ENCODE results near the gene CHRNA9.
A peak's percentile ranks its signal among the peaks of the same experiment; 100 is the strongest.

Gene CHRNA9

DNA sequence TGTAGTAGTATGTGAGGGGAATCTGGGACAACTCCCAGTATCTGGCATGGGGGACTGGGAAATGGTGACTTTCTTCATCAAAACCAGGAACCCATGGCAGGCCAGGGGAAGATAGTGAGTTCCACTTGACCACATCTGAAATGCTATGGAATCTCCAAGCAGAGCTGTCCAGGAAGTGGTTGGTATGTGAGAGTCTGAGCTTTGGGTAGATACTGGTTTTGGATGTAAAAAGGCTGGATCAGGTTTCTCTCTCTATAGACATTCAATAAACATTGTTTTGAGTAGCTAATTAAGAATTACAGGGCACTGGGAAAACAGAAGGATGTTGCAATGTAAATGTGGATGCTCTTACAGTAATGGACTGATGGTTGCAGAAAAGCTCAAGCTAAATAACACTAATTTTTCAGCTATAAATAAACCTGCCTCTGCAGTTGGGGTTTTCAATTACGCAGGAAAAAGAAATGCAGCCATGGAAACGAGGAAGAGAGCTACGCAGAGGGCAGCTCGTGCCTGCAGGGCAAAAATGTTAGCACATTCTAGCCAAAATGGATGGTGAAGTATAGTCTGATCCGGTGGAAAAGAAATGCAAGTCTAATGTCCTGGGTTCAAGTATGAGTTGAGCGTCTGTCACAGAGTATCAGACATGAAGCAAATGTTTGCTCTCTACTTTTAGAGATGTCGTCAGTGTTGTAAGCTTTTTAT, 13.4 kb upstream of the CHRNA9 start:
- TF ChIP-seq, protein P1, sequence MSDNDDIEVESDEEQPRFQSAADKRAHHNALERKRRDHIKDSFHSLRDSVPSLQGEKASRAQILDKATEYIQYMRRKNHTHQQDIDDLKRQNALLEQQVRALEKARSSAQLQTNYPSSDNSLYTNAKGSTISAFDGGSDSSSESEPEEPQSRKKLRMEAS (IDR thresholded peaks at IDR 0.05; ENCODE audit: low read depth, low read length), result no peak
- no peak for TF ChIP-seq POLR2A (IDR thresholded peaks at IDR 0.05; ENCODE audit: extremely low read depth, insufficient read length)
- TF ChIP-seq, protein P2, sequence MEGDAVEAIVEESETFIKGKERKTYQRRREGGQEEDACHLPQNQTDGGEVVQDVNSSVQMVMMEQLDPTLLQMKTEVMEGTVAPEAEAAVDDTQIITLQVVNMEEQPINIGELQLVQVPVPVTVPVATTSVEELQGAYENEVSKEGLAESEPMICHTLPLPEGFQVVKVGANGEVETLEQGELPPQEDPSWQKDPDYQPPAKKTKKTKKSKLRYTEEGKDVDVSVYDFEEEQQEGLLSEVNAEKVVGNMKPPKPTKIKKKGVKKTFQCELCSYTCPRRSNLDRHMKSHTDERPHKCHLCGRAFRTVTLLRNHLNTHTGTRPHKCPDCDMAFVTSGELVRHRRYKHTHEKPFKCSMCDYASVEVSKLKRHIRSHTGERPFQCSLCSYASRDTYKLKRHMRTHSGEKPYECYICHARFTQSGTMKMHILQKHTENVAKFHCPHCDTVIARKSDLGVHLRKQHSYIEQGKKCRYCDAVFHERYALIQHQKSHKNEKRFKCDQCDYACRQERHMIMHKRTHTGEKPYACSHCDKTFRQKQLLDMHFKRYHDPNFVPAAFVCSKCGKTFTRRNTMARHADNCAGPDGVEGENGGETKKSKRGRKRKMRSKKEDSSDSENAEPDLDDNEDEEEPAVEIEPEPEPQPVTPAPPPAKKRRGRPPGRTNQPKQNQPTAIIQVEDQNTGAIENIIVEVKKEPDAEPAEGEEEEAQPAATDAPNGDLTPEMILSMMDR (IDR thresholded peaks at IDR 0.05; ENCODE audit: low read depth, low read length), result no peak
- TF ChIP-seq MYC (IDR thresholded peaks at IDR 0.05; ENCODE audit: low read depth, low read length), result no peak
- H3K4me3 ChIP-seq (ENCODE audit: low read depth, low read length), result no peak overlapping the region
- peak; percentile 19 for DNase-seq (ENCODE audit: low read depth)

DNA sequence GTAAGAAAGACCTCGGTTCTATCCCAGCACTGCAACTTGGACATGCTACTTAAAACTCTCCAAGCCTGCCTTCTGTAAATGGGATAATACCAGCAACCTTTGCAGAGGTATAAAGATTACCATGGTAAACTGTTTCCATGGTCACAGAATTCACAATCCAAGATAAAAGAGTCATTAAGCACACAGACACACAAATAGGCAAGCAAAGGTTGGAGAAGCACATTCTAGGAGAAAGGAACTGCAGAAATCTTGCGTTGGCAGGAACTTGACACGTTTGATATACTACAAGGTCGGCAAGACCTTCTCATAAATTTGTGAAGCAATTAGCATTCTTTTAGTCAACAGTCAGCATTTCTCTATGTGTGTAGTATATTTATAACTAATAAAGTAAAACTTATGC, 12.3 kb upstream of the CHRNA9 start:
- TF ChIP-seq, protein P1 (IDR thresholded peaks at IDR 0.05; ENCODE audit: low read depth, low read length), result no peak
- TF ChIP-seq, protein P2 (IDR thresholded peaks at IDR 0.05; ENCODE audit: low read depth, low read length), result no peak
- no peak for TF ChIP-seq MYC (IDR thresholded peaks at IDR 0.05; ENCODE audit: low read depth, low read length)
- TF ChIP-seq POLR2A (IDR thresholded peaks at IDR 0.05; ENCODE audit: extremely low read depth, insufficient read length), result no peak
- no peak for DNase-seq (ENCODE audit: low read depth)
- H3K4me3 ChIP-seq (ENCODE audit: low read depth, low read length), result no peak overlapping the region

DNA sequence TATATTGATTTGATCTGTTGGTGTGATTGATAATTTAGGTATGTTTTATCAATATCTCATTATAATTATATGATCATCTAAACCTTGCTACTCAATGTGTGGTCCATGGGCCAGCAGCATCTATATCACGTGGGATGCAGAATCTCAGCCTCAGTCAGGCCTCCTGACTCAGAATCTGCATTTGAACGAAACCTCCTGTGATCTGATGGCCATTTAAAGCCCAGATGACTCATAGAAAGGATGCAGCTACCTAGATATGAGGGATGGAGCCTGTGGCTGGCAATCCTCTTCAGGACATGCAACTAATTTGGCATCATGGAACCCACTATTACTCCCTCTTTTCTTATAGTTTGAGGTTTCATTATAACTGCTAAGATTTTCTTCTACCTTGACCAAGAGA, 11.3 kb upstream of the CHRNA9 start:
- no peak overlapping the region for H3K4me3 ChIP-seq (ENCODE audit: low read depth, low read length)
- TF ChIP-seq, protein P1 (IDR thresholded peaks at IDR 0.05; ENCODE audit: low read depth, low read length), result no peak
- TF ChIP-seq MYC (IDR thresholded peaks at IDR 0.05; ENCODE audit: low read depth, low read length) (no peak), POLR2A (IDR thresholded peaks at IDR 0.05; ENCODE audit: extremely low read depth, insufficient read length) (no peak)
- TF ChIP-seq, protein P2 (IDR thresholded peaks at IDR 0.05; ENCODE audit: low read depth, low read length), result no peak
- DNase-seq (ENCODE audit: low read depth), result no peak

DNA sequence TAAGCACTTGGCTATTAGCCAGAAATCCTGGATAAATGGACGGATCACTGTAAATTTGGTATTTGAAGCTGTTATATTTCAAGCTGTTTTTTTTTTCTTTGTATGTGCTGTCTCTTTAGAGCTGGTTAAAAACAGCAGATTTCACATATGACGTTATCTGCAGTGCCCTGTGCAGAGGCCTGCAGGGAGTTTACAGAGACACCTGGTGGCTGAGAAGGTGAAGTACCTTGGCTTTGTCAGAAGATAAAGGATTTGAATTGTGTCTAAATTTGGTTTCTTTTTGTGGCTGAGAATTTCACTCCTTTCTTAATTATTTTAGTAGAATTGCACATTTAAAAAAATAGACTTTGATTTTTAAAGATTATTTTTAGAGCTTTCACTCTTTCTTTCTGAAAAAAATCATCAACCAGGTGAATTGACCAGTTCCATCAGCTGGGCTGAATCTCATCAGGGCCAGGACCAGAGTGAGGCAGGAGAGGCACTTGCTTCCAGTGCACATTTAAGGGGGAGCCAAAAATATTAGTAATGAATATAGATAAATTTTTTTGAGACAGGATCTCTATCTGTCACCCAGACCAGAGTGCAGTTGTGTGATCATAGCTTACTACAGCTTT, 9.6 kb upstream of the CHRNA9 start:
- H3K4me3 ChIP-seq (ENCODE audit: low read depth, low read length), result no peak overlapping the region
- TF ChIP-seq, protein P1 (IDR thresholded peaks at IDR 0.05; ENCODE audit: low read depth, low read length), result no peak; the same call in 1 of the 2 replicates
- TF ChIP-seq, protein P2 (IDR thresholded peaks at IDR 0.05; ENCODE audit: low read depth, low read length), result peak; percentile 97
- TF ChIP-seq POLR2A (IDR thresholded peaks at IDR 0.05; ENCODE audit: extremely low read depth, insufficient read length), result no peak
- no peak for TF ChIP-seq MYC (IDR thresholded peaks at IDR 0.05; ENCODE audit: low read depth, low read length)
- DNase-seq (ENCODE audit: low read depth), result peak; percentile 85

DNA sequence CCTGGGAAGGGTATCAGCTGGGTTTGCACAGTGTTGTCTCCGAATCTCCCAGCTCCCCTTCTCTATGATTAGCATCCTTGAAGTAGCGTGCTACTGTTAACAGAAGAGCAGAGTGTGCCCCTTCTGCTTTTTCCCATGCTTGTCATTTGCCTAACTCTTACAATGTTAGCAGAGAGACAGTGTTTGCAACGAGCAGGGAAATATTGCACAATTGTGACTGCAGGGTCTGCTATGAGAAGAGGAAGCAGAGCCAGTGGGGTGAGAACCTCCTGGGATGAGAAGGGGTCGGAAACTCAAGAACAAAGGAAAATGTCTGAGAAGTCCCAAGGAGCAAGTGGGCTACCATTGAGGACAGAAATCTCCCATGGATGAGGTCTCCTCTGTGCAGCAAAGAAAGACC, 7.8 kb upstream of the CHRNA9 start:
- TF ChIP-seq, protein P2 (IDR thresholded peaks at IDR 0.05; ENCODE audit: low read depth, low read length), result no peak
- peak; percentile 91 for TF ChIP-seq MYC (IDR thresholded peaks at IDR 0.05; ENCODE audit: low read depth, low read length)
- TF ChIP-seq, protein P1 (IDR thresholded peaks at IDR 0.05; ENCODE audit: low read depth, low read length), result peak; percentile 90
- TF ChIP-seq POLR2A (IDR thresholded peaks at IDR 0.05; ENCODE audit: extremely low read depth, insufficient read length), result no peak
- H3K4me3 ChIP-seq (ENCODE audit: low read depth, low read length), result peak overlapping the region; percentile 30
- DNase-seq (ENCODE audit: low read depth), result peak; percentile 99

All from NB4 (cell line).